ENCODE results near the gene VPS16.

DNA sequence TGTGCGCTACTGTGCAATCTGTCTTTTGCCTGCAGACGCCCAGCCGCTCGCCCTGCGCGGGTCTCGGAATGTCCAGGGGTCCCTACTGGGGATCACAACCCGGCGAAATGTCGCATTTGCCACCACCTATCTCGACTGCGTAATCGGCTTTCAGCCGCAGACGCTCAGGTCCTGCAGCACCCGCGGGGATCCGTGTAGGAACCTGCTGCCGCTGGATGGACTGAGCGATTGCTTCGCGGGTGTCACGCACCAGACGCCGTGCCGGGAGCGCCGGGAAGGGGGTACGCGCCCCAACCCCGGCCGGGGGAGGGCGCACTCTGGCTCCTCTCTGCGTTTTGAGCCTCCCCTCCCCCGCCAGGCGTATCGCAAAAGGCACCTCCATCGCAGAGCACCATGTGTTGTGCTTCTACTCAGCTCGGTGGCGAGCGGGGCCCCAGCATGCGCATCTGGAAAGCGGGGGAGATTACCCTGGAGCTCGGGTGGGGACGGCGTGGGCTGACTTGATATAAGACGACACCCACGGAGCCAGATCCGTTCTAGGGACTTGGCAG lies 32.0 kb downstream of the VPS16 start:
- no peak for TF ChIP-seq POLR2A (IDR thresholded peaks at IDR 0.05)
- TF ChIP-seq, protein P1, sequence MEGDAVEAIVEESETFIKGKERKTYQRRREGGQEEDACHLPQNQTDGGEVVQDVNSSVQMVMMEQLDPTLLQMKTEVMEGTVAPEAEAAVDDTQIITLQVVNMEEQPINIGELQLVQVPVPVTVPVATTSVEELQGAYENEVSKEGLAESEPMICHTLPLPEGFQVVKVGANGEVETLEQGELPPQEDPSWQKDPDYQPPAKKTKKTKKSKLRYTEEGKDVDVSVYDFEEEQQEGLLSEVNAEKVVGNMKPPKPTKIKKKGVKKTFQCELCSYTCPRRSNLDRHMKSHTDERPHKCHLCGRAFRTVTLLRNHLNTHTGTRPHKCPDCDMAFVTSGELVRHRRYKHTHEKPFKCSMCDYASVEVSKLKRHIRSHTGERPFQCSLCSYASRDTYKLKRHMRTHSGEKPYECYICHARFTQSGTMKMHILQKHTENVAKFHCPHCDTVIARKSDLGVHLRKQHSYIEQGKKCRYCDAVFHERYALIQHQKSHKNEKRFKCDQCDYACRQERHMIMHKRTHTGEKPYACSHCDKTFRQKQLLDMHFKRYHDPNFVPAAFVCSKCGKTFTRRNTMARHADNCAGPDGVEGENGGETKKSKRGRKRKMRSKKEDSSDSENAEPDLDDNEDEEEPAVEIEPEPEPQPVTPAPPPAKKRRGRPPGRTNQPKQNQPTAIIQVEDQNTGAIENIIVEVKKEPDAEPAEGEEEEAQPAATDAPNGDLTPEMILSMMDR (IDR thresholded peaks at IDR 0.05), result peak in 8 of 12 donors; percentile 5 to 46 (median 24)

All from heart left ventricle (tissue), 13 donors.